ENCODE data around the gene GNG11.

The GNG11 gene

DNA sequence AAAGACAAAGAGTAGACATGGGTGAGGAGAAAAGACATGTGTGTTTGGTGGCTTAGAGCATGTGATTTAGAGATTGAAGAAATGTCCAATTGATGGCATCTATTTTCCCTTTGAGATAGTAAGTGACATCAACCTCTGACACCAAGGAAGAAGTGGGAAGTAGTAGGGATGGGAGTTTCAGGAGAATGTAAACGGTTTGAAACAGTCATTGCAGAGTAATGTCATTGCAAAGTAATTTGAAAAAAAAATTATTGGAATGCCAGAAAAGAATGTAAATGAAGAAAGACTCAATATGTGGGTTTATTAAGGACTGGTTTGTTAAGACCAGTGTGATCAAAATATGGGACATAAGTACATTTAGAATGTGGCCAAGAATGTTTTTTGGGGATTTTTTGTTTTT lies 26.6 kb downstream of the GNG11 start:
- ATAC-seq (no peak), DNase-seq (no peak)

DNA sequence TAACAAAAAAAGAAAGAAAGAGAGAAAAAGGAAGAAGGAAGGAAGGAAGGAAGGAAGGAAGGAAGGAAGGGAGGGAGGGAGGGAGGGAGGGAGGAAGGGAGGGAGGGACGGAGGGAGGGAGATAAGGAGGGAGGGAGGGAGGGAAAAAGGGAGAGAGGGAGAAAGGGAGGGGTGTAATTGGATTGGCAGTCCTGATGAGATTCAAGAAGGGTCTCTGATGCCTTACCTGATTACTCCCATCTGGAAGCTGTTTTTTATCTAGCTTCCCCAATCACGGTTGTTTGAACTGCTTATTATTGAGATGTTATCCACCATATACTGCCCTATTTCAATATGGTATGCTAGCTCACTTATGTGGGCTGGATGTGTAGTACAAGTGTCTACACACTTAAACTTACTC lies 27.3 kb downstream of the GNG11 start:
- DNase-seq (no peak), ATAC-seq (no peak)

DNA sequence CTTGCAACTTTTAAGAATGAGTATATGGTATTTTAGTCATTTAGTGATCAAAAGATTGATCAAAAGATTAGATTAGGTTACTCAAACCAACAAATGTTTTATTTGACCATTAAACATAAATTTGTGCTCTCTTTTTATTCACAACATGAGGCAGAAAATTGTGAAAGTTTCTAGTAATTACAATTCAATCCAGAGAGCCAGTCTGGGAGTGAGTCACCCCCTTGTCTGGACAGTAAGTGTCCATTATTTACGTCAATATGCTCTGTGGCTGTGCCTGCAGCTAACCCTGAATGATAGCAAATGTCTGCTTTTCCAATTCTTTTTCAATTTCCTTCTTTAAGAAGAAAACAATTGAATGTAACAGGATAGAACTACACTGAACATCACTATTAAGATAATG lies 27.9 kb downstream of the GNG11 start:
- ATAC-seq (no peak), DNase-seq (no peak)

DNA sequence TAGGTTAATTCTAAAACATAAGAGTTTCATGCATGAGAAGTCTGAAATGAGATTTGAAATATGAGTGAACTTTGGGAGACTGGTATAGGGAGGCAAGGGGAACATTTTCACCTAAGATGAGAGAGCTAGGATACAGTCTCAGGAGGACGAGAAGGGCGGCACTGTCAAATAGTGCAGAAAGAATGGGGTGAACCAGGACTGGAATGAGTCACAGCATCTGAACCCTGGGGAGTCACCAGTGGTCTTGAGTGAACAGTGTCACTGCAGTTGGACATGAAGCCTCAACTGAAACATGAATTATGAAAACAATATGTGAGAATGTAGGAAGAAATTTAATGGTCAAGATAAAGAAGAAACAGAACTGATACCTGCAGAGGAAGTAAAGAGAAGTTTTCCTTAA lies 33.8 kb downstream of the GNG11 start:
- DNase-seq = no peak
- no peak for ATAC-seq

DNA sequence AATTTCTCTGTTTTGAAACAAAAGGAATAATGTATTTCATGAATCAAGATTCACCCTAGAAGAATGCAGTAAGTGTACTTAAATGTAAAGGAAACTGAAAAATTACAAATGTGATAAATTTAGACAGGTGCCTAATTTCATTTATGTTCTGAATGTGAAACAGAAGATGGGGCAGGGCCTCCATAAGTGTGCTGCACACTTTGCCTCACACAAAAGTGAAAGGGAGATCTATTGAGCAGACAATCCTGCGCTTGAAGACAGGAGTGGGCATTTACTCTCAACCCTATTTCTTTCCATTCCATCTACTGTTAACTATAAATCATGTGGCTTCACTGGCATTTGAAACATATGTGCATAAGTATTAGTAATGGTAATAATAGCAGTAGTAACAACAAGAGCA lies 36.2 kb downstream of the GNG11 start:
- ATAC-seq = no peak
- no peak for DNase-seq

DNA sequence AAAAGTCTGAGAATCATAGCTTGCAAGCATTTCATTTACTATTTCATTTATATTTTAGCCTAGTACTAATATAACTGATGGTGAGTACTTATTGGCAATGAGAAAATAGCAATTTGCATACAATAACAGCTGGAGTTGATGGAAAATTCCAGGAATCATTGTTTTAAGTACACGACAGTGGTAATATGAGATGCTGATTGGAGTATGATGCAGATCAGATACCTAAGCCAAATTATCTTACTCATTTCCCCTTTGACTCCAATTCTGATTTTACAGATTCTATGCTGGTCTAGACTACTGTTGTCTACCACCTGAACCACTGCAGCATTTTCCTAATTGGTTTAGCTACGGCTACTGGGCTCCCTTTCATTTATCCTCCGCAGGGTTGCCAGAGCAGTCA lies 36.7 kb downstream of the GNG11 start:
- DNase-seq (no peak), ATAC-seq (no peak)

DNA sequence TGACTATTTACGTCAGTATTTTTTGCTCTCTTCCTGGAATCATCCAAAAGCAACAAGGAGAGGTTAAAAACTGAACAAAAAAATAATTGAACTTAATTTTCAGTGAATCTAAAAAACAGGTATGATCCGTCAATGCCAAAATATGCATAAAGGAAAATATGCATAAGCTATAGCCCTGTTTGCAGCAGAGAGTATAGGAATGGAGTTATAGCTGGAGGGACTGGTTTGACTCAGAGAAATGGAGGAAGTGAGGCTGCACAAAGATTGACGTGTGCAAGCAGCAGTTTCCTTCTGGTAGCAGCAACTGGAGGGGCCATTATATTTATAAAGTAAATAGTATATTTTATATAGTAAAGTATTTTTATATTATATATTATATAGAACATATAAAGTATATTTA lies 37.1 kb downstream of the GNG11 start:
- DNase-seq = no peak

DNA sequence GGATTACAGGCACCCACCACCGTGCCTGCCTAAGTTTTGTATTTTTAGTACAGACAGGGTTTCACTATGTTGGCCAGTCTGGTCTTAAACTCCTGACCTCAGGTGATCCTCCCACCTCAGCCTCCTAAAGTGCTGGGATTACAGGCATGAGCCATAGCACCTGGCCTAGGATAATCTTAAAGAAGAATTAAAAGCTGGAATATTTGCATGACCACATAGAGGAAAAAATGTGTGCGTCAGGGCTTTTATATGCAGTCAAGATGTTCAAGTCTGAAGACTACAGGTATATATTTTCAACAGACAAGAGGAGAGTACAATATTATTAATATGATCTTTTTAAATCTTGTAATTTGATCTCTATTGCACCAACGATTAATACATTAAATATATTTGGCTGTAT lies 39.5 kb downstream of the GNG11 start:
- no peak for DNase-seq
- ATAC-seq = no peak

More for the DNA sequence above, 37.1 kb downstream of the GNG11 start:
- ATAC-seq = no peak

DNA sequence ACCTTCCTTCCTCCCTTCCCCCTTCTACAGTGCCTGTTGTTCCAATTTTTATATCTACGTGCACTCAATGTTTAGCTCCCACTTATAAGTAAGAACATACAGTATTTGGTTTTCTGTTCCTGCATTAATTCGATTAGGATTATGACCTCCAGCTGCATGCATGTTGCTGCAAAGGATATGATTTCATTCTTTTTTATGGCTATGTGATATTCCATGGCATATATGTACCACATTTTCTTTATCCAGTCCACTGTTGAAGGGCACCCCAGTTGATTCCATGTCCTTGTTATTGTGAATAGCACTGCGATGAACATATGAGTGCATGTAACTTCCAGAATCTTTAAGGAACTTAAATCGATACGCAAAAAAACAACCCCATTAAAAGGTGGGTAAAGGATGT lies 42.7 kb downstream of the GNG11 start:
- ATAC-seq (no peak), DNase-seq (no peak)

DNA sequence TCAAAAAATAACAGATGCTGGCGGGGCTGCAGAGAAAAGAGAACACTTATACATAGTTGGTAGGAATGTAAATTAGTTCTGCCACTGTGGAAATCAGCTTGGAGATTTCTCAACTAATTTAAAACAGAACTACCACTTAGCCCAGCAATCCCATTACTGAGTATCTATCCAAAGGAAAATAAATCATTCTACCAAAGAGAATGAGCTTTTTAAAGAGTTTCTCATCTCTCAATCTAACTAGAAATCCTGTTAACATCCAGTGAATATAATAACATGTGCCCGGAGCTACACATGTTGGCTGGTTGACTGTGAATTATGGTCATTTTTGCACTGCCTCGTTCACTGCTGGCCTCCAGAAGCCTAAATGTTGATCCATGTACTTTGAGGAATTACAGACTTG lies 43.3 kb downstream of the GNG11 start:
- DNase-seq (no peak), ATAC-seq (no peak)

DNA sequence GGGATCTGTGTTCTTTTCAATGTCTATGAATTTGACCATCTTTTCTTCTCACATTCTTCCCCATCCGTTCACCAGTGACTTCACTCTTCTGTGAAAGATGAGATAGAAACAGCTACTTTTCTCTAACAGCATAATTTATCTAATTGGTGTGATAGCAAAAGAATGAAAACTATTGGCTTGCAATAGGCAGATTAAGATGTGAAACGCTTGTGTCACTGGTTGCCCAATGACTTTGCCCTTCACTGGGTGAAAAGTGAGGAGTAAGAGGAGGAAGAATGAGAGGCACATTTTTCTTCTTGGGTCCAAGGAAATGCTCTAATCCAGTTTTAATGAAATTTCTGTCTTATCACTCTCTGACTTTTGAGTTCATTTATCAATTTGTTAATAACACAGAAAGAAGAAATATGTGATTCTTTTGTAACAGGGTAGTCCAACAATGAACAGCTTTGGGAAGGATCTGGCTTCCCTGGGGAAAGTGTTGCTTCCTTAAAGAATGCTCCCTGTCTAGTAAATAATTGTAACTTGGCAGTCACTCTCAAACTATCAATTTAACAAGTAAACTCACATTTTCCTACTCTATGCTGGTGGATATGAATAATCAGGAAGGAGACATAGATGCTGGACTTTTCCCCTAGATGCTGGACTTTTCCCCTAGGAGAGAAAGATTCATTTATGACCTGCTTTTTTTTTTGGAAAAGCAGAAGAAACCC lies 47.5 kb downstream of the GNG11 start:
- ATAC-seq = no peak

DNA sequence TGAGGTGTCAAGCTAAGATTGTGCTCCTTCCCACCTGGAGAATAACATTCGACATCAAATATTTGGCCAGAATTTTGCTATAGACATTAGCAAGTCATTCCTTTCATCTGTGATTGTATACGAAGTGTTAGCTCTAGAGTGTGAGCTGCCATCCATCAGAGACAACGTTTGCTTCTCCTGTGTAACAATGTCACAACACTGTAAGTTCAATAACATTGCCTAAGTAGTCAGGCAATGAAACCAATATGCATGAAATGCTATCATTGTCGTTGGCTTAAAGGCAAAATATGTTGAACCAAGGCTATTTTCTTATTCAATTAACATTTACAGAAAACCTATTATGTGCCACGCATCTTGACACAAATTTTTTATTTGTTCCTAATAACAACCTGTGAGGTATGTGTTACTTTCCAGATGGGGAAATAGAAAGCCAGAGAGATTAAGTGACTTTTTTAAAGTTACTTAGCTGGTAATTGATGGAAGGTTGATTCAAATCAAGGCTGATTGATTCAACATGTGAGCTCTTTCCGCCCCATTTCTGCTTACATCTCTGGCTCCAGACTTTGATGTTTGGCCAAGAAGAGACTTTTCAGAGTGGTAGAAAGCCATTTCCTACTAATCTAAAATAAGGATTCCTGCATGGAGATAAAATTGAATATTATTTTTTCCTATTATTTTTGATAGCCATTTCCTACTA lies 50.6 kb downstream of the GNG11 start:
- ATAC-seq (no peak), DNase-seq (no peak)

More for the DNA sequence above, 47.5 kb downstream of the GNG11 start:
- no peak for DNase-seq

DNA sequence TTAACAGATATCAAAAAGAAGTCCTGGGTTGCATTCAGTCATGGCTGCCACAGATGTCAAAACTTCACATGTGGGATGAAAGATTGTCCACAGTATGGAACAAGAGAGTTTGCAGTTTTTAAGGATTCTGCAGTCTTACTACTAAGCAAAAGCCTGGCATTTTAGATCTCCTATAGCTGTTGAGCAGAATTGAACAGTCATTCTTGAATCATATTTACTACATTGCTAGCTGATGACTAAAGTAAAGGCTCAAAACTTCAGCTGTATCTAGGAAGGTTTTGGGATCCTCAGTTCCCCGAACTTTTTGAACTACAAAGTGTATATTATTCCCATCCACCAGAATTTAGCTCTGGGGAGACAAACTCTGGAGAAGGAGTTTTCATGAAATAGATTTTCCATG lies 51.6 kb downstream of the GNG11 start:
- ATAC-seq = no peak
- no peak for DNase-seq

DNA sequence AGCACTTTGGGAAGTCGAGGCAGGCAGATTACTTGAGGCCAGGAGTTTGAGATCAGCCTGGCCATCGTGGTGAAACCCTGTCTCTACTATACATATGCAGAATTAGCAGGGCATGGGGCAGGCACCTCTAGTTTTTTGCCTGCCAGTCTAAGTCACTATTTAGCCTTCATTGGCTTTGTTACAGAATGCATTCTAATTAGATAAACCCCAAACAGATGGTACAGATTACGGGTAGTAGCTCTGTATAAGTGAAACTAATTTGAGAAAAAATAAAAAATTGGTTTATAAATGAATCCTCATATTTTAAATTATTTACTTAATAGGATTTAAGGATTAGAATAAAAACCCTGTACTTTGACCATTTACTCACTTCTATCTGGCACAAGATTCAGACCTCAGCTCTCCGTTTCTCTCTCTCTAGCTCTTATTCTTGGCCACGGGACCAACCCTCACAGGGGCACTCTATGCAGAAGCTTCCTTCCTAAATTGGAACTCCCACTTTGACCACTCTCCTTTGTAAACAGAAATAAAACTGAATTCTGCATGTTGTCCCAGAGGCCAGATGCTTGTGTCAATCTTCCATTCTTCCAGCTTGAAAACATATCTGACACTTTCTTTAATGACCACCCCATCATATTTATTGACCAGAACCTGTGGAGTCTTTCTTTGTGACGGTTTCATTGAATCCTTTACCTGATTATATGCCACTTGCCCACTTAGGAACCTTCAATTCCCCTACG lies 55.8 kb downstream of the GNG11 start:
- ATAC-seq = no peak

More for the DNA sequence above, 55.8 kb downstream of the GNG11 start:
- no peak for DNase-seq
